Adipocyte (in vitro differentiated cells): ENCODE measurements around the gene TULP3.

Experiments
- DNase-seq: peaks from one replicate; pipeline ENCODE4 v3.0.0-alpha.2; 2015; ENCODE audit warnings: low read depth
- H3K27me3 ChIP-seq: replicated peaks from 2 replicates; pipeline ENCODE4 v1.7.0; 2013; ENCODE audit warnings: mild to moderate bottlenecking, low read length, moderate library complexity; ENCODE audit not compliant: control insufficient read depth, insufficient read depth
- H3K36me3 ChIP-seq: 2 replicates; pipeline ENCODE4 v1.7.0; 2013; ENCODE audit warnings: low read length, mild to moderate bottlenecking, moderate library complexity; ENCODE audit not compliant: control insufficient read depth, insufficient read depth, severe bottlenecking
- H3K4me1 ChIP-seq: 2 replicates; pipeline ENCODE4 v1.7.0; 2013; ENCODE audit warnings: mild to moderate bottlenecking, low read length, moderate library complexity; ENCODE audit not compliant: control insufficient read depth, insufficient read depth
- H3K4me3 ChIP-seq: 2 replicates; pipeline ENCODE4 v1.7.0; 2013; ENCODE audit warnings: mild to moderate bottlenecking, low read length, moderate library complexity
- H3K9ac ChIP-seq: 2 replicates; pipeline ENCODE4 v1.7.0; 2013; ENCODE audit warnings: mild to moderate bottlenecking, low read length, moderate library complexity
- H3K9me3 ChIP-seq: 2 replicates; pipeline ENCODE4 v1.7.0; 2013; ENCODE audit warnings: mild to moderate bottlenecking, low read length, moderate library complexity; ENCODE audit not compliant: control insufficient read depth

The TULP3 gene

DNA sequence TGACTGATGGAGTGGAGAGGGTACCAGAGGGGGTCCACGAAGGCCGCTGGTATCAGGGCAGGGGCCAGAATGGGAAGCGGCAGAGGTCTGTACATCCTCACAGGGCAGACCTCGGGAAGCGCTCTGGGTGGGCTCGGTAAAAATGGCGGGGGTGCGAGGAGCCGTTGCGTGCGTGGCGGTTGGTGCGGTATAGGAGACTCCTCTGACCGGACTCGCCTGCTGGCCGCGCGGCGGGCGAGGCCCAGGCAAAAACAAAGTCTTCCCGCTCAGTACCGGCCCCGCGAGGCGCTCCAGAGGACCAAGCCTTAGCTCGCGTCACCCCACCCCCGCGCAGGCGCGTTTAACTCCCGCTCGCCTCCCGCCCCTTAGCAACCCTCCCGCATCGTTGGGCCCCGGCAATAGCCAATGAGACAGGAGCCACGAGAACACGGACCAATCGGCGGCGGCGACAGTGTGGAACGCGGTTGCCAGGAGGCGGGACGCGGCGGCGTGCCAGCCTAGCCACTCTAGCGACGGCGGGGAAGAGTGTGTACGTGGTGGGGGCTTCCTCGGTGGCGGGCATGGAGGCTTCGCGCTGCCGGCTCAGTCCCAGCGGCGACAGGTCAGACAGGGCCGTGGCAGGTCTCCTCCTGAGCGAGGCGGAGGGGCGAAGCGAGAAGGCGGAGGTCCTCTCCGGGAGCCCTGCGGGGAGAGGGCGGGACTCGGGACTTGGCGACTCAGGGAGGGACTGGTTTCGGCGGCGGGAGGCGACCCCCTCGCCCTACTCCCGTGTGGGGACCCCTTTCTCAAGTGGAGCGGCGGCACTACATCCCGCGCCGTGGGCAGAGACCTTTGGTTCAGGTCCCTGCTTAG lies at the start of gene TULP3:
Gene TULP3, plus strand, starts transcription at position 504 of the 852 bp plus-strand sequence. Its CDS starts 57 bp downstream, at position 561.
- Histone ChIP-seq H3K9ac (peak within 1 kb of the TSS; percentile 92), H3K4me1 (peaks cover 41% of the 10 kb centered on the region), H3K4me3 (peak within 1 kb of the TSS; percentile 91), H3K27me3 (no peaks in the 10 kb centered on the region), H3K9me3 (no peaks in the 10 kb centered on the region), H3K36me3 (no peaks in the 10 kb centered on the region)
- peak; percentile 100 for DNase-seq

DNA sequence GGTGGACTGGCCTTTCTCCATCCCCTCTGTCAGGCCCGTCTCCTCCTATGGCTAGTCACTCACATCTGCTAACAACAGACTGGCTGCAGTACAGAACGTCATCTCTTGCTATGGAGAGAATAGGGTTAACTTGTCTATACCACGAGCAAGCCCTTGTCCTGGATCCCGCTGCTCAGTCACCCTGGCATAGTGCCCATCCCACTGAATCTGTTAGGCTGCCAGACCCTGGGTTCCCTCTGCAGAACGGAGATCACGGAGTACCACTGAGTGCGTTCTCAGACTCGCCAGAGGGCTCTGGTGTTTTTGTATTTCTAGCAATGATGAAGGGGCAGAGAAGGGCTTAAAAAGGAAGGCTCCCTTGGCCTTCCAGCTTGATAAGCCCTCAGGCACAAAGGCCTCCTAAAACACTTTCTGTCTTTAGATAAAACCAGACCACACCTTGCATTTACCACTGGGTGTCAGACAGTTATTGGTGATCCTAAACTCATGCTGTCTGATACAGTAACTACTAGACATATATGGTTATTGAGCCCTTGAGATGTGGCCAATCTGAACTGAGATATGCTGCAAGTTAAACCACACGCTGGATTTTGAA lies 49.5 kb upstream of the TULP3 start:
- no peak for DNase-seq
- H3K27me3 ChIP-seq: no peaks in the 10 kb centered on the region
- no peaks in the 10 kb centered on the region for H3K9me3 ChIP-seq
- H3K36me3 ChIP-seq: peaks cover 3% of the 10 kb centered on the region
- no peak overlapping the region for H3K4me3 ChIP-seq
- no peak overlapping the region for H3K9ac ChIP-seq
- H3K4me1 ChIP-seq: no peaks in the 10 kb centered on the region

DNA sequence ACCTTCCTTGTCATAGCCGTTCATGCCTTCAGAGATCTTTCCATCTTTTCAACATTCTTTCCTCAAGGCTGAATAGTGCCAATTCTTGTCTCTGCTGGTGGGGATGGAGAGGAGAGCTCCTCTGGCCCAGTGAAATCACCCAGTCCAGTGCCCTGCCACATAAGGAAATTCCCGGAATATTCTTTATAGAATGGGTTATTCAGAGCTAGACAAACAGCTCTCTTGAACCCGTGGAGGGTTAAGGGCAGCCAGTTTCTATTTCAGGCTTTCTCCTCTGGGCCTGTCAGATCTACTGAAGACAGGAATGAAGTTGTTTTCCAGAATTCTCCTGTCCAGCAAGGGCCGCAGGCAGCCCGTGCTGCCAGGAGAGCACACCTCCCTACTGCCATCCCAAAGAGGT lies 47.7 kb upstream of the TULP3 start:
- no peak overlapping the region for H3K9ac ChIP-seq
- H3K4me3 ChIP-seq: no peak overlapping the region
- no peaks in the 10 kb centered on the region for H3K4me1 ChIP-seq
- H3K36me3 ChIP-seq: peaks cover 3% of the 10 kb centered on the region
- no peaks in the 10 kb centered on the region for H3K9me3 ChIP-seq
- no peaks in the 10 kb centered on the region for H3K27me3 ChIP-seq
- DNase-seq: no peak

DNA sequence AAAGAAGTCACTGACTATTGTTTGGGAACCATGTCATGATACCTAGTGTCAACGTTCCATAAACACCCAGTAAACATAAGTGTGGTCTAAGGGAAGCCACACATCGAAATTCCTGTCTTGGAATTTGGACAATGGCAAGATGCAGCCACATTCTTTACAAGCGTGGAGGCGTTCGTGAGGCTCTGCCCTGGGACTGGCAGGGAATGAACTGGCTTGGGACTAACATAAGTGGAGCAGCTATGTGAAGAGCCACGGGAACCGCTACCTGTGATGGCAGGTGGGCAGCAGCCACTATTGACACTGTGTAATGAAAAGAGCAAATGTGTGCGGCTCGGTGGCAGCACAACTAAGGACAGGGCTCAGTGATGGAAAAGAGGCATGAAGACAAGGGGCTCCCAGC lies 45.9 kb upstream of the TULP3 start:
- H3K36me3 ChIP-seq: no peaks in the 10 kb centered on the region
- no peak overlapping the region for H3K4me3 ChIP-seq
- no peaks in the 10 kb centered on the region for H3K9me3 ChIP-seq
- H3K27me3 ChIP-seq: no peaks in the 10 kb centered on the region
- no peak overlapping the region for H3K9ac ChIP-seq
- peaks cover 7% of the 10 kb centered on the region for H3K4me1 ChIP-seq
- no peak for DNase-seq

DNA sequence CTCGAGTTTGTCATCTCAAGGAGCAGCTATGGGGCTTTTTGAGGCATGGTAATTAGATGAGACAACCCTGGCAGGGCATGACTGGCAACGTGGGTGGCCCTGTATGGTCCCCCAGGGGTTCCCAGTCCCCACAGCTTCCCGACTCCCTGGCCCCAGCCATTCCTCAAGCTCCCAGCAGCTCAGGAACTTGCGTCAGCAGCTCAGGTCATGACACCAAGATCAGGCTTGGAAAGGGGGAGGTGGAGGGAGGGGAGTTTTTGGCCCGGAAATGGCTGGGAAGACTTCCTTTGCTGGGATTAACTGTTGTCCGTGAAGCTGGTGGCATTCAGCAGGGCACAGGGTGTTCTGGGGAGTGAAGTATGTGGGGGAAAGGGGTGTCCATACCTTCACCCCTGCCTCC lies 45.4 kb upstream of the TULP3 start:
- DNase-seq: no peak

DNA sequence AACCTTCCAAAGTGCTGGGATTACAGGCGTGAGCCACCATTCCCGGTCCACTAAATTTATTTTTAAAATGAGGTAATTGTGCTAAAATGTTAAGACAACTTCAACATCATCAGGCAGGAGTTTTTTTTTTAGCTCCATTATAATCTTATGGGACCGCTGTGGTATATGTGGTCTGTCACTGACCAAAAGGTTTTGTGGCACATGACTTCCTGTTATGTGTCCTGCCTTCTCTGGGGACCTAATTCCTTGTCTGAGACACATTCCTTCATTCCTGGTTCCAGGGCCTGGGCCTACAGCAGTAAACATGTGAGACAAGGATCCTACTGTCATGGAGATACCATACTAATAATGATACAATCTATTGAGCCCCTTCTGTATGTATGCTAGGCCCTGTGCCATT lies 38.8 kb upstream of the TULP3 start:
- DNase-seq: no peak
- Histone ChIP-seq H3K36me3 (no peaks in the 10 kb centered on the region), H3K4me3 (no peak overlapping the region), H3K4me1 (peaks cover 15% of the 10 kb centered on the region), H3K9ac (no peak overlapping the region), H3K27me3 (no peaks in the 10 kb centered on the region), H3K9me3 (no peaks in the 10 kb centered on the region)

More for the DNA sequence above, 45.4 kb upstream of the TULP3 start:
- no peak overlapping the region for H3K9ac ChIP-seq
- peaks cover 12% of the 10 kb centered on the region for H3K4me1 ChIP-seq
- no peaks in the 10 kb centered on the region for H3K36me3 ChIP-seq
- no peaks in the 10 kb centered on the region for H3K27me3 ChIP-seq
- H3K9me3 ChIP-seq: no peaks in the 10 kb centered on the region
- no peak overlapping the region for H3K4me3 ChIP-seq

DNA sequence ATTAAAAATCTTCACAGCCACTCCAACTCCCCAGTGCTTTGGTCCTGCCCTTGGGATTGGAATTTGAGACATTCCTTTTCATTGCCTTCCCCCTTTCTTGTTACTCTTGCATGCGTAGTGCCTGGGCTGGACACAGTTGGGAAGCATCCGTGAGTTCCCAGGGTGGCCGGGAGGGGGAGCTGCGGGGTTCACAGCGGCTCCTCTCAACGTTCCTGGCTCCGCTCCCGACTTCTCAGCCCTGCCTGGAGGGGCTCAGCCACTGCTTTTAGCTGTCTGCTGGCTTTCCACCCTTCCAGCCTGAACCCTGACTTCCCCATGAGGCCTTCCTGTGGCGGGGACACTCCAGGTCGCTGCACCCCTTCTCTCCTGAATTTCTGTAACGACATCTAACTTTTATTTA lies 37.1 kb upstream of the TULP3 start:
- no peaks in the 10 kb centered on the region for H3K36me3 ChIP-seq
- H3K9ac ChIP-seq: no peak overlapping the region
- H3K27me3 ChIP-seq: no peaks in the 10 kb centered on the region
- DNase-seq: peak; percentile 93
- no peaks in the 10 kb centered on the region for H3K9me3 ChIP-seq
- H3K4me1 ChIP-seq: peaks cover 18% of the 10 kb centered on the region
- no peak overlapping the region for H3K4me3 ChIP-seq

DNA sequence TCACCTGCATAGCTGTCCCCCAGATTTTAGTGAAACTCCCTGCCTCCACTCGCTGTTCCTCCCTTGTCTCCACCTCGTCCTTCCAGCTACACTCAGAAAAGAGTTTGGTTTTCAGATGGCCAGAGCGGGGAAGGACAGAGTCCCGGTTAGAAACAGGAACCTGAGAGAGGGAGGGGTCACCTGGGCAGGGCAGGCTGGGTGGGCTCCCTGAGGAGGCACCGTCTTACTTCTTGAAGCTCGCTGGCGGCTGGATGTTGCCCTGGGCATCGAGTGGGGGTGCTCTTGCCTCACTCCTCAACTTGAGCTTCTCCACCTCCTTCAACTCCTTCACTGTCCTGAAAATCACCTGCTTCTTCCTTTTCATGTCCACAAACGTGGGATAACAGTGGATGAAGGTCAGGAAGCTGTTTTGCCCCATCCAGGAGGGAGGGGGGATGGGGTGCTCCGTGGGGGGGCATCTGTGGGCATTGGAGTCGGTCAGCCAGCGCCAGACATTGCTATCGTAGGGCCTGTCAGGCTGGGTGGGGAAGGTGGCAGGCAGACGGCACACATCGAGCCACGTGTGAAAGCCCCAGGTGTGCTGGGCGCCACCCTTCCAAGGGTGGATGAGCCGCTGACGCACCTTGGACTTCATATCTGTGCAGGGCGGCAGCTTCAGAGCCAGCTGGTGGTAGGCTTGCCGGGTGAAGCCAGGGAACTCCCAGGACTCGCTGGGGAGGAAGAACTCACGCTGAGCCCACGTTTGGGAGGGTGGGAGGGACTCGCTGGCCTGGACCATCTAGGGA lies 35.8 kb upstream of the TULP3 start:
- Histone ChIP-seq H3K4me3 (no peak overlapping the region), H3K9me3 (no peaks in the 10 kb centered on the region), H3K9ac (no peak overlapping the region), H3K27me3 (no peaks in the 10 kb centered on the region), H3K4me1 (peaks cover 11% of the 10 kb centered on the region), H3K36me3 (no peaks in the 10 kb centered on the region)
- no peak for DNase-seq

DNA sequence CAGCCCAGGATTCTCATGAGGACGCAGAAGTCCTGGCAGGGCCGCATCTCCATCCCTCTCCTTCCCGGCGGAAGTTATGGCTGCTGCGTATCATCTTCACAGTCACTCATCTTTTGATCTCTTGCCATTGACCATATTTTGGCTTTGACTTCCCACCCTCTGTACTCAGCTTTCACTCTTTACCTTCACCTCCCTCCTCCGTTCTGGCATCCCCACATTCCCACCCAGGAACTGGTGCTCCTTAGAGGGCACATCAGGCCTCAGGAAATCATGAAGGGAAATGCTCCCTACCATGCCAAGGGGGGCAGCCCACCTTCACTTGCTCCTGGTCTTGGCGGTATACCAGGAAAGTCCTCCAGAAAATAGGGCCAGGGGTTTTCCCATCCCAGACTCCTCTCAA lies 35.1 kb upstream of the TULP3 start:
- Histone ChIP-seq H3K36me3 (no peaks in the 10 kb centered on the region), H3K9me3 (no peaks in the 10 kb centered on the region), H3K4me1 (peaks cover 7% of the 10 kb centered on the region), H3K4me3 (no peak overlapping the region), H3K27me3 (no peaks in the 10 kb centered on the region), H3K9ac (no peak overlapping the region)
- DNase-seq: no peak

- no peak overlapping the region for H3K9ac ChIP-seq
- H3K4me3 ChIP-seq: no peak overlapping the region
- H3K4me1 ChIP-seq: peaks cover 7% of the 10 kb centered on the region
- H3K9me3 ChIP-seq: no peaks in the 10 kb centered on the region
- no peak for DNase-seq
- no peaks in the 10 kb centered on the region for H3K27me3 ChIP-seq
- no peaks in the 10 kb centered on the region for H3K36me3 ChIP-seq
Measured at GRCh38 chr12:2856051-2856450, 34.6 kb upstream of the TULP3 start.

DNA sequence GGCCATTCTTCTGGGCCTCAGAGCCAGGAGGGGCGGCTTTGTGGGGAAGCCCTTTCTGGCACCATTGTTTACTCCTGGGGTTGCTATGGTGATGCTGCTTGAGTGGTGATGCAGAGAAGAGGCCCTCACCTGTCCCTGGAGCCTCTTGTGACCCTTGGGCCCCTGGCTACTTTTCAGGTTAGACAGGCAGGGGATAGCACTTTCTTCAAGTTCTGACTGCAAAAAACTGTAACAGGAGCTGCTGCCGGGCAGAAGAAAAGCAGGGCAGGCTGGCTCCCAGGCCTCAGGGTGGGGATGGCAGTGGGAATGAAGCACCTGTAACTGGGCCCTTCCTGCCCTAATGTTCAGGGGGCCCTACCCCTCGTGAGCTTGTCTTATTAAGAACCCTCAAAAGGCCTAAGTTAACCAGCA lies 33.7 kb upstream of the TULP3 start, which contains the start of gene TEX52:
Gene TEX52, minus strand, starts transcription at position 19 of the 411 bp plus-strand sequence. Its CDS starts 13 bp downstream, at position 6.
- no peak within 1 kb of the TSS for H3K9ac ChIP-seq
- no peaks in the 10 kb centered on the region for H3K27me3 ChIP-seq
- no peaks in the 10 kb centered on the region for H3K36me3 ChIP-seq
- no peak for DNase-seq
- no peaks in the 10 kb centered on the region for H3K9me3 ChIP-seq
- no peak within 1 kb of the TSS for H3K4me3 ChIP-seq
- H3K4me1 ChIP-seq: peaks cover 7% of the 10 kb centered on the region
